GM19455 (cell line): ENCODE measurements around the gene ALK.

ENCODE experiments used
- ATAC-seq: cut with Tn5 transposase; IDR thresholded peaks from one replicate; pipeline ENCODE4 v1.9.1; 2021; ENCODE audit not compliant: unreplicated experiment

The ALK gene

GRCh38 chr2:29388071-29388470 is 533.3 kb downstream of the ALK start:
- no peak for ATAC-seq

GRCh38 chr2:29382486-29382885 is 538.9 kb downstream of the ALK start:
- no peak for ATAC-seq

- ATAC-seq, result no peak
Observed at GRCh38 chr2:29377788-29378187, 543.6 kb downstream of the ALK start.

GRCh38 chr2:29376541-29376940 is 544.8 kb downstream of the ALK start:
- no peak for ATAC-seq

- ATAC-seq, result no peak
Observed at GRCh38 chr2:29375843-29376242, 545.5 kb downstream of the ALK start.

- no peak for ATAC-seq
Observed at GRCh38 chr2:29374823-29375222, 546.6 kb downstream of the ALK start.

GRCh38 chr2:29373870-29374269 is 547.5 kb downstream of the ALK start:
- no peak for ATAC-seq

GRCh38 chr2:29372185-29372584 is 549.2 kb downstream of the ALK start:
- no peak for ATAC-seq

- ATAC-seq, result no peak
Observed at GRCh38 chr2:29370581-29371125, 550.7 kb downstream of the ALK start.

- ATAC-seq, result no peak
Observed at GRCh38 chr2:29370173-29370572, 551.2 kb downstream of the ALK start.

- ATAC-seq, result no peak
Observed at GRCh38 chr2:29368659-29369040, 552.7 kb downstream of the ALK start.

- no peak for ATAC-seq
Observed at GRCh38 chr2:29367986-29368658, 553.3 kb downstream of the ALK start.

- no peak for ATAC-seq
Observed at GRCh38 chr2:29363111-29363510, 558.3 kb downstream of the ALK start.

- no peak for ATAC-seq
Observed at GRCh38 chr2:29361231-29361630, 560.2 kb downstream of the ALK start.

GRCh38 chr2:29360016-29360784 is 561.2 kb downstream of the ALK start:
- ATAC-seq, result no peak

GRCh38 chr2:29353403-29353991 is 567.9 kb downstream of the ALK start:
- no peak for ATAC-seq

- ATAC-seq, result no peak
Observed at GRCh38 chr2:29351916-29352591, 569.3 kb downstream of the ALK start.

- no peak for ATAC-seq
Observed at GRCh38 chr2:29351248-29351647, 570.1 kb downstream of the ALK start.

GRCh38 chr2:29349316-29350030 is 571.9 kb downstream of the ALK start:
- no peak for ATAC-seq

- ATAC-seq, result no peak
Observed at GRCh38 chr2:29347774-29348461, 573.5 kb downstream of the ALK start.
